Neural cell (in vitro differentiated cells): ENCODE data around the gene GPC5. TPM values are rescaled to one million over a fixed set of nuclear protein-coding genes. Genes with fewer than 3 reads are reported as not detected.

Experiments used
- H2AFZ ChIP-seq: fragments of 200-600, 300-800 bp; sonication (generic), shearing (Covaris generic); 2 replicates; pipeline ENCODE4 v1.6.0; 2014; ENCODE audit warnings: low read depth, mild to moderate bottlenecking, antibody characterized with exemption, low read length, moderate library complexity
- H3F3A ChIP-seq: fragments of 200-600 bp; shearing (Covaris generic); 2 replicates; pipeline ENCODE4 v1.6.1; 2016; ENCODE audit warnings: mild to moderate bottlenecking, moderate library complexity, mixed read lengths, antibody characterized with exemption, low read length; ENCODE audit not compliant: insufficient read depth, poor library complexity, severe bottlenecking
- H3K27ac ChIP-seq: fragments of 200-600, 300-800 bp; sonication (generic), shearing (Covaris generic); 2 replicates; pipeline ENCODE4 v1.5.1; 2014; ENCODE audit warnings: mild to moderate bottlenecking, low read length, moderate library complexity
- H3K27me3 ChIP-seq: fragments of 300-800, 200-600 bp; sonication (generic), shearing (Covaris generic); 2 replicates; pipeline ENCODE4 v1.6.0; 2014; ENCODE audit warnings: mild to moderate bottlenecking, low read depth, low read length, moderate library complexity; ENCODE audit not compliant: insufficient read depth
- H3K36me3 ChIP-seq: fragments of 300-800, 200-600 bp; sonication (generic), shearing (Covaris generic); 2 replicates; pipeline ENCODE4 v1.5.1; 2014; ENCODE audit warnings: mild to moderate bottlenecking, antibody characterized with exemption, low read length, moderate library complexity; ENCODE audit not compliant: insufficient read depth
- H3K4me2 ChIP-seq: fragments of 300-800, 200-600 bp; sonication (generic), shearing (Covaris generic); 2 replicates; pipeline ENCODE4 v1.6.0; 2014; ENCODE audit warnings: mild to moderate bottlenecking, low read length
- H3K4me3 ChIP-seq: fragments of 300-800, 200-600 bp; sonication (generic), shearing (Covaris generic); 2 replicates; pipeline ENCODE4 v1.5.1; 2014; ENCODE audit warnings: mild to moderate bottlenecking, low read length, moderate library complexity
- H3K79me2 ChIP-seq: fragments of 200-600 bp; shearing (Covaris generic); replicated peaks from 2 replicates; pipeline ENCODE4 v1.6.0; 2014; ENCODE audit warnings: mild to moderate bottlenecking, low read length, moderate library complexity; ENCODE audit not compliant: insufficient read depth
- H3K9ac ChIP-seq: fragments of 300-800, 200-600 bp; sonication (generic), shearing (Covaris generic); 2 replicates; pipeline ENCODE4 v1.6.1; 2016; ENCODE audit warnings: mild to moderate bottlenecking, low read length, mixed read lengths
- H3K9me2 ChIP-seq: fragments of 200-600 bp; shearing (Covaris generic); 2 replicates; pipeline ENCODE4 v1.6.1; 2016; ENCODE audit warnings: mild to moderate bottlenecking, low read length, mixed read lengths; ENCODE audit not compliant: insufficient read depth
- H3K9me3 ChIP-seq: fragments of 200-600, 300-800 bp; sonication (generic), shearing (Covaris generic); 2 replicates; pipeline ENCODE4 v1.6.1; 2016; ENCODE audit warnings: mild to moderate bottlenecking, mixed run types, low read length, moderate library complexity, mixed read lengths
- H4K20me1 ChIP-seq: fragments of 200-600 bp; shearing (Covaris generic); 2 replicates; pipeline ENCODE4 v1.6.1; 2016; ENCODE audit warnings: mild to moderate bottlenecking, mixed run types; ENCODE audit not compliant: insufficient read depth
- CTCF ChIP-seq: fragments of 450-650 bp; IDR thresholded peaks from 2 replicates; pipeline ENCODE4 v1.5.1; 2014; ENCODE audit warnings: antibody characterized with exemption, mild to moderate bottlenecking, moderate library complexity; ENCODE audit not compliant: poor library complexity, severe bottlenecking
- EP300 ChIP-seq: fragments of 450-650 bp; conservative IDR thresholded peaks from 2 replicates; pipeline ENCODE4 v1.6.1; 2014; ENCODE audit warnings: antibody characterized with exemption, mild to moderate bottlenecking, moderate library complexity; ENCODE audit not compliant: poor library complexity, severe bottlenecking
- EZH2 ChIP-seq: fragments of 200-600, 300-800 bp; shearing (Covaris generic), sonication (generic); IDR thresholded peaks from 2 replicates; pipeline ENCODE4 v1.6.1; 2014; ENCODE audit warnings: antibody characterized with exemption, low read length, borderline replicate concordance, mild to moderate bottlenecking; ENCODE audit not compliant: insufficient read depth, poor library complexity, severe bottlenecking
- MXI1 ChIP-seq: fragments of 450-650 bp; conservative IDR thresholded peaks from 2 replicates; pipeline ENCODE4 v1.6.1; 2014; ENCODE audit warnings: antibody characterized with exemption, mild to moderate bottlenecking; ENCODE audit not compliant: poor library complexity, severe bottlenecking
- POLR2AphosphoS5 ChIP-seq: IDR thresholded peaks from 2 replicates; pipeline ENCODE4 v1.6.1; 2012
- RAD21 ChIP-seq: fragments of 450-650 bp; conservative IDR thresholded peaks from 2 replicates; pipeline ENCODE4 v1.6.1; 2014; ENCODE audit warnings: antibody characterized with exemption, mild to moderate bottlenecking, moderate library complexity
- REST ChIP-seq: IDR thresholded peaks from 2 replicates; pipeline ENCODE4 v1.6.1; 2012; ENCODE audit warnings: borderline replicate concordance
- SMC3 ChIP-seq: fragments of 450-650 bp; conservative IDR thresholded peaks from 2 replicates; pipeline ENCODE4 v1.6.1; 2014; ENCODE audit warnings: antibody characterized with exemption, mild to moderate bottlenecking, moderate library complexity; ENCODE audit not compliant: poor library complexity
- TAF1 ChIP-seq: IDR thresholded peaks from 2 replicates; pipeline ENCODE4 v1.6.1; 2012; ENCODE audit warnings: low read depth
- polyA plus RNA-seq: library from polyadenylated mRNA; depleted of rRNA; stranded (reverse); fragments of >200 nt; gene quantifications from 2 replicates; pipeline ENCODE4 v1.2.3, GENCODE V29; 2014

The GPC5 gene
- polyA plus RNA-seq, 1 donor from 2014 or later, result 5.0 TPM

- Histone ChIP-seq H3K27me3 (no peaks in the 10 kb centered on the region), H4K20me1 (no peaks in the 10 kb centered on the region), H3K9ac (no peak overlapping the region), H3K4me3 (no peak overlapping the region), H3K36me3 (no peaks in the 10 kb centered on the region), H3K9me2 (no peaks in the 10 kb centered on the region), H3K4me2 (no peak overlapping the region), H2AFZ (no peak overlapping the region), H3K9me3 (no peaks in the 10 kb centered on the region), H3K79me2 (no peaks in the 10 kb centered on the region), H3F3A (no peaks in the 10 kb centered on the region), H3K27ac (no peak overlapping the region)
- TF ChIP-seq SMC3 (peak; percentile 13), POLR2AphosphoS5 (no peak), CTCF (peak; percentile 27), TAF1 (no peak), MXI1 (no peak), EP300 (no peak), RAD21 (peak; percentile 32), REST (no peak), EZH2 (no peak)
Observed at GRCh38 chr13:91375116-91375729, 23.2 kb upstream of the GPC5 start.

GRCh38 chr13:91381371-91381770 lies 17.1 kb upstream of the GPC5 start:
- H3K27me3 ChIP-seq, result no peaks in the 10 kb centered on the region
- H4K20me1 ChIP-seq, result no peaks in the 10 kb centered on the region
- H3K36me3 ChIP-seq, result no peaks in the 10 kb centered on the region
- H3K9me2 ChIP-seq, result no peaks in the 10 kb centered on the region
- H3K27ac ChIP-seq, result no peak overlapping the region
- H3K9ac ChIP-seq, result no peak overlapping the region
- no peak for TF ChIP-seq TAF1
- peak; percentile 80 for TF ChIP-seq CTCF
- TF ChIP-seq RAD21, result peak; percentile 88
- peak; percentile 89 for TF ChIP-seq SMC3
- no peak overlapping the region for H3K4me3 ChIP-seq
- H2AFZ ChIP-seq, result no peak overlapping the region
- no peaks in the 10 kb centered on the region for H3F3A ChIP-seq
- H3K4me2 ChIP-seq, result no peak overlapping the region
- H3K9me3 ChIP-seq, result no peaks in the 10 kb centered on the region
- H3K79me2 ChIP-seq, result no peaks in the 10 kb centered on the region
